Activated naive CD4-positive, alpha-beta T cell treated with anti-CD3 and anti-CD28 coated beads, Interleukin-2, amount 10 ng/mL, durations not matched to agents 5 hours and 36 hours (primary cell): ENCODE measurements around the gene GPD1. TPM values are rescaled to one million over a fixed set of nuclear protein-coding genes. Genes with fewer than 3 reads are reported as not detected.

Source experiments
- total RNA-seq, 2 experiments: library from RNA; stranded (reverse); gene quantifications; one replicate each; pipeline ENCODE4 v1.2.3, GENCODE V29; 2021

Gene GPD1
- total RNA-seq, result under 1 TPM; 0.20 to 0.24 TPM

DNA sequence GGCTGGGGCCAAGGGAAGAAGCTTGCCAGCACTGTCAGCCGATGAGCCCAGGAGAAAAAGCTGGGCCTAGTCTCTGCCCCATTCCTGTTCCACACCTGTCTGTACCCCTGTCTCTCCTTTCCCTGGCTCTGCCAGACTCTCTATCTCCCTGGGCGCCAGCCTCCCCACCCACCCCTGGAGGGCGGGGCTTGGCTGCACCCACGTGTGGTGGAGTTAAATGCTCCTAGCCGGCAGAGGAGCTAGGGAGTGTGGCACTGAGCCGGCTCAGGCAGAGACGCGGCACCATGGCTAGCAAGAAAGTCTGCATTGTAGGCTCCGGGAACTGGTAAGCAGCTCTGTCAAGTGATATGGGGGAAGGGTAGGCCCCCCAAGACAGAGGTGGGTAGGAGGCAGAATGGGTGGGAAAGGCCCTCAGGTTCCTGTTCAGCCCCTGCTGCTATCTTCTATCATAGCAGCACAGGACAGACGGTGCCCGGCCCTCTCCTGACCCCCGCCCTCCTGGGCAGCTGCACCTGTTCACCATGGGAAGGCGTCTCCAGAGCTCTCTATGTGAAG lies at the start of gene GPD1:
Gene GPD1, plus strand, starts transcription at position 242 of the 555 bp plus-strand sequence. Its CDS starts 43 bp downstream, at position 285.

DNA sequence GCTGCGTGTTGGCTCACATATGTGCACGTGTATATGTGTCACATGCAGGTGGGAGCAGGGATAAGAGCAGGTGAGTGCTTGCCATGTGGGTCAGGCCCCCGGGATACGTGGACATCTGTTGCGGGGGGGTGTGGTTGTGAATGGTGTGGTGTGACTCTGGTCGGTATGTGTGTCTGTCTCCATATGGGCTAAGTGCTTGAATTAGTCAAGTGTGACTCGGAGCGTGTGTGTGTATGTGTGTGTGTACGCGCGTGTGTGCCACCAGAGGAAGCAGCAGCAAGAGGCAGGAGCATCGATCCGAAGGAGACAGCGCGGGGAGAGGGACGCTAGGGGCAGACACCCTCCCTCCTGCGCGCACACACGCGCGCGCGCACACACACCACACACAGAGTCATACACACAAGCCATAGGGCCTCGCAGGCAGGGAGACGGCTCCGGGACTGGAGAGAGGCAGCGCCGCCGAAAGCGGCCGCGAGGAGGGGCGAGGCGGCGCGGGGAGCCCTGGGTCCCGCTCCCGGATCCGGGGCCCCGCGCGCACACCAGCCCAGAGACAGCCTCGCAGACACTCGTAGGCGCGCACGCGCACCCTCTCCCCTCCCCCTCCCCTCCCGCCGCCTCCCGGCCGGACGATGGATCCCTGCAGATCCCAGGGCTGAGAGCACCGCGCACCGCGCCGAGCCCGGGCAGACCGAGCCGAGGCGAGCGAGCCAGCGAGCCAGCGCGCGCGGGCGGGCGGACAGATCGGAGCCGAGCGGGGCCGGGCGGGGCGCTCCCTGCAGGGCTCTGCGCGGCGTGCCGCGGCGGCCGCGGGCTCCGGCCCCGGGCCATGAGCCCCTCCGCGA lies 46.6 kb upstream of the GPD1 start, which contains the start of gene ASIC1:
Gene ASIC1, plus strand, starts transcription at position 597 of the 842 bp plus-strand sequence. CDS start 1,171 bp downstream, outside the sequence.

DNA sequence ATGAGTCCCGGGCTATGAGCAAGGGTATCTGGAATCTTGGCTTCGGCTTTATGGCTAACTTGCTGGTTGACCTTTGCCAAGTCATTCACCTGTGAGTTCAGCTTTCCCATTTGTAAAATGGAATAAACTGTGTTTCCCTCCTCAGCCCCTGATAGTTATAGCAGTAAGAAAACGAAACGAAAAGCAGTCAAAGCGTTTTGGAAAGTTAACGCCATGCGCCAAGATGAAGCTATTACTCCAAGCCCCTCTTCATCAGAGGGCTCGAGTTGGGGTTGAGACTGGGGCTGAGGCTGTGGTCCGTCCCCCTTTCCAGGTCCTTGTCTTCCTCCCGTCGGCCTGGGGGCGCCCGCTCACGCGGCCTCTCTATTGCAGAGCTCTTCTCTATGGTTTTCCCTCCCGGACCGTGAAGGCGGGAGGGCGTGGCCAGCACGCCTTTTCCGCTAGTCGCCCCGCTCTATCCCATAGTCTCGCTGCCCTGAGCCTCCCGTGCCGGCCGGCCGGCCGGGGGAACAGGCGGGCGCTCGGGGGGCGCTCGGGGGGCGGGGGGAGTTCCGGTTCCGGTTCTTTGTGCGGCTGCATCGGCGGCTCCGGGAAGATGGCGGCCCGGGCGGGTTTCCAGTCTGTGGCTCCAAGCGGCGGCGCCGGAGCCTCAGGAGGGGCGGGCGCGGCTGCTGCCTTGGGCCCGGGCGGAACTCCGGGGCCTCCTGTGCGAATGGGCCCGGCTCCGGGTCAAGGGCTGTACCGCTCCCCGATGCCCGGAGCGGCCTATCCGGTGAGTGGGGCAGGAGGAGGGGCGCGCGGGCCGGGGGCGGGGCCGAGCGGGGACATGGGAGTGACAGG lies 18.8 kb upstream of the GPD1 start, which contains the start of gene SMARCD1:
Gene SMARCD1, plus strand, starts transcription at position 568 of the 840 bp plus-strand sequence. Its CDS starts 28 bp downstream, at position 596.

DNA sequence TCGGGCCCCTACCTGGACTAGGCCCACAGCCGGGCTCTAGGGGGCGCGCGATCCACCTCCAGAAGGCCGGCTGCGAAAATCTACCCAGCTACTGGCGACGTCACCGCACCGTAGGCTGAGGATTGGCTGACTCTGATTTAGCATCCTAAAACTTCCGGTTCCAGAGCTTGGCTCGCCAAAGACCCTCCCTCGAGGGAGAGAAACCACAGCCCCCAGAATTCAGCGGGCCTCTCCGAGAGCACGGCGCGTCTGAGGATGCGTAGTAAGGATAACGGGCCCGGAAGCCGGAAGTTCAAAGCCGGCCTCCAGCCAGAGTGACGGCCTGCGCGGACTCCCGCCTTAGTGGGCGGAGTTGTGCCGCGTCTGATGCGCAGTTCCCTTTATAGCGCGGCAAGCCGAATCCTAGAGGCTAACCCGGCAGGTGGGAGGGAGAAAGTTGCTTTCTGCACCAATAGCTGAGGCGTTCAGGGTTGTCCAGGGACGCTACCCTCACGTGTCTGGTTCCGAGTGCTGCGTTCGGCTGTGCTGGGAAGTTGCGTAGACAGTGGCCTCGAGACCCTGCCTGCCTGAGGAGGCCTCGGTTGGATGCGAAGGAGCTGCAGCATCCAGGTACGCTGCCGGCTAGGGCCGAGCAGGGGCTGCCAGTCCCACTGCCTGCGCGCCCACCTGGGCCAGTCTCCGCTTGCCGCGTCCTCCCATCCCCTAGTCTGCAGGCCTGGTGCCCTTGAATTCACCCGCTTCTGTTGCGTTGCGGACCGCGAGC lies 8.1 kb downstream of the GPD1 start, which contains the start of gene COX14:
Gene COX14, plus strand, starts transcription at position 544 of the 763 bp plus-strand sequence. CDS start 7,808 bp downstream, outside the sequence.

Other genes starting within 250 kb of the GPD1 start
- under 1 TPM in 1 of 2 experiments, not detected in 1; 0.05 TPM for gene FAIM2, start 200.1 kb upstream of the GPD1 start, total RNA-seq
- gene AQP2, start 153.3 kb upstream of the GPD1 start, total RNA-seq, result not detected
- gene AQP5, start 142.1 kb upstream of the GPD1 start, total RNA-seq, result not detected
- not detected for gene AQP6, start 131.1 kb upstream of the GPD1 start, total RNA-seq
- 100 to 1,000 TPM; 129 to 130 TPM for gene RACGAP1, start 78.5 kb upstream of the GPD1 start, total RNA-seq
- gene ASIC1, start 46.4 kb upstream of the GPD1 start, total RNA-seq, result 1 to 10 TPM; 3.1 to 4.1 TPM
- gene SMARCD1, start 18.7 kb upstream of the GPD1 start, total RNA-seq, result 10 to 100 TPM; 54.6 to 55.8 TPM
- gene COX14, start 8.2 kb downstream of the GPD1 start, total RNA-seq, result 10 to 100 TPM; 47.4 to 50.9 TPM
- gene CERS5, start 63.4 kb downstream of the GPD1 start, total RNA-seq, result 10 to 100 TPM; 38.6 to 38.7 TPM
- 1 to 10 TPM; 8.1 to 8.9 TPM for gene LIMA1, start 179.5 kb downstream of the GPD1 start, total RNA-seq